ENCODE data around the gene ENOX1.
"Not testable (repeated sequence)": the region's sequence is repeated elsewhere in the genome, so short reads cannot be mapped to it uniquely, and the experiment has no call there.

Gene ENOX1

GRCh38 chr13:43354153-43354945, 432.4 kb downstream of the ENOX1 start:
- no peak for DNase-seq (ENCODE audit: low read depth)

GRCh38 chr13:43353631-43354030, 433.1 kb downstream of the ENOX1 start:
- no peak for DNase-seq (ENCODE audit: low read depth)

- DNase-seq (ENCODE audit: low read depth), result not testable (repeated sequence)
Measured at GRCh38 chr13:43351612-43352011, 435.2 kb downstream of the ENOX1 start.

GRCh38 chr13:43348397-43348796, 438.4 kb downstream of the ENOX1 start:
- DNase-seq (ENCODE audit: low read depth), result no peak

- DNase-seq (ENCODE audit: low read depth), result no peak
Measured at GRCh38 chr13:43347877-43348276, 438.9 kb downstream of the ENOX1 start.

GRCh38 chr13:43346427-43346826, 440.3 kb downstream of the ENOX1 start:
- DNase-seq (ENCODE audit: low read depth), result no peak

- no peak for DNase-seq (ENCODE audit: low read depth)
Measured at GRCh38 chr13:43343645-43344044, 443.1 kb downstream of the ENOX1 start.

- no peak for DNase-seq (ENCODE audit: low read depth)
Measured at GRCh38 chr13:43339805-43340550, 446.8 kb downstream of the ENOX1 start.

- DNase-seq (ENCODE audit: low read depth), result no peak
Measured at GRCh38 chr13:43339145-43339804, 447.5 kb downstream of the ENOX1 start.

- DNase-seq (ENCODE audit: low read depth), result no peak
Measured at GRCh38 chr13:43335764-43336163, 451.0 kb downstream of the ENOX1 start.

- no peak for DNase-seq (ENCODE audit: low read depth)
Measured at GRCh38 chr13:43333176-43333575, 453.6 kb downstream of the ENOX1 start.

GRCh38 chr13:43331672-43332071, 455.1 kb downstream of the ENOX1 start:
- no peak for DNase-seq (ENCODE audit: low read depth)

- DNase-seq (ENCODE audit: low read depth), result no peak
Measured at GRCh38 chr13:43329702-43330101, 457.1 kb downstream of the ENOX1 start.

GRCh38 chr13:43328907-43329306, 457.9 kb downstream of the ENOX1 start:
- no peak for DNase-seq (ENCODE audit: low read depth)

- DNase-seq (ENCODE audit: low read depth), result no peak
Measured at GRCh38 chr13:43326100-43326499, 460.7 kb downstream of the ENOX1 start.

- no peak for DNase-seq (ENCODE audit: low read depth)
Measured at GRCh38 chr13:43325636-43326035, 461.1 kb downstream of the ENOX1 start.

GRCh38 chr13:43324129-43324528, 462.6 kb downstream of the ENOX1 start:
- no peak for DNase-seq (ENCODE audit: low read depth)

GRCh38 chr13:43319617-43320444, 466.9 kb downstream of the ENOX1 start:
- no peak for DNase-seq (ENCODE audit: low read depth)

GRCh38 chr13:43316946-43317353, 469.8 kb downstream of the ENOX1 start:
- DNase-seq (ENCODE audit: low read depth), result no peak

- DNase-seq (ENCODE audit: low read depth), result no peak
Measured at GRCh38 chr13:43316281-43316680, 470.5 kb downstream of the ENOX1 start.

GRCh38 chr13:43315522-43315921, 471.2 kb downstream of the ENOX1 start:
- DNase-seq (ENCODE audit: low read depth), result no peak

GRCh38 chr13:43309311-43309710, 477.5 kb downstream of the ENOX1 start:
- DNase-seq (ENCODE audit: low read depth), result no peak

All from activated T-cell treated with anti-CD3 and anti-CD28 coated beads for 1 hour (primary cell).